H1 (cell line): ENCODE data around the gene GNB3. TPM values are rescaled to one million over a fixed set of nuclear protein-coding genes. Genes with fewer than 3 reads are reported as not detected.

Experiments
- CTCF ChIA-PET: fragments of 300-600 bp; sonication (Branson Sonifier 250); formaldehyde crosslinking; loops from one replicate; lab custom pipeline; 2021; ENCODE audit not compliant: partially characterized antibody; lab: Charles Lee
- POLR2A ChIA-PET: fragments of 300-600 bp; sonication (Branson Sonifier 250); formaldehyde crosslinking; loops from one replicate; lab custom pipeline; 2021; ENCODE audit warnings: inconsistent platforms; ENCODE audit not compliant: partially characterized antibody; lab: Charles Lee
- DNase-seq, 2 experiments: peaks; one replicate each; pipeline versions ENCODE4 v3.0.0 to v3.0.0-alpha.2; 2010 to 2022; ENCODE audit warnings: low spot score in 2 of 2, low read depth in 1 of 2, mixed read lengths in 1 of 2
- FAIRE-seq: peaks from 2 replicates; lab custom pipeline; 2011; peaks lifted over from hg19 to GRCh38; lab: Jason Lieb, UNC
- H2AFZ ChIP-seq: 2 replicates; pipeline ENCODE4 v1.8.1; 2012; ENCODE audit warnings: low read length, inconsistent platforms
- H2AK5ac ChIP-seq: 2 replicates; pipeline ENCODE4 v1.6.1; 2013; ENCODE audit warnings: low read depth, low read length
- H2BK120ac ChIP-seq: replicated peaks from 2 replicates; pipeline ENCODE3; 2013; ENCODE audit warnings: low read depth, low read length, inconsistent platforms
- H2BK12ac ChIP-seq: 2 replicates; pipeline ENCODE4 v1.6.1; 2013; ENCODE audit warnings: low read depth, low read length
- H2BK15ac ChIP-seq: 2 replicates; pipeline ENCODE4 v1.6.1; 2013; ENCODE audit warnings: low read length
- H2BK20ac ChIP-seq: 2 replicates; pipeline ENCODE4 v1.6.1; 2013; ENCODE audit warnings: low read length
- H2BK5ac ChIP-seq: 2 replicates; pipeline ENCODE4 v1.6.1; 2013; ENCODE audit warnings: low read depth, low read length
- H3K14ac ChIP-seq: 2 replicates; pipeline ENCODE4 v1.6.1; 2013; ENCODE audit warnings: inconsistent platforms; ENCODE audit not compliant: insufficient read length
- H3K18ac ChIP-seq: 2 replicates; pipeline ENCODE4 v1.6.1; 2013; ENCODE audit warnings: low read length; ENCODE audit errors: extremely low read depth
- H3K23ac ChIP-seq: 2 replicates; pipeline ENCODE4 v1.6.1; 2013; ENCODE audit warnings: inconsistent platforms; ENCODE audit not compliant: insufficient read length
- H3K23me2 ChIP-seq: 2 replicates; pipeline ENCODE4 v1.6.1; 2013; ENCODE audit warnings: low read depth, low read length
- H3K27ac ChIP-seq: 2 replicates; pipeline ENCODE4 v1.6.1; 2011; ENCODE audit warnings: low read depth, low read length, inconsistent platforms
- H3K27me3 ChIP-seq, 4 experiments: replicated peaks in 1 of 4; 1 replicate in 1 of 4; 2 replicates in 3 of 4; pipeline versions ENCODE4 v1.6.1 to v1.8.1; 2011 to 2013; ENCODE audit warnings: low read length in 3 of 4, mild to moderate bottlenecking in 3 of 4, inconsistent platforms in 2 of 4, mixed read lengths in 2 of 4, moderate library complexity in 1 of 4; ENCODE audit not compliant: control insufficient read depth in 3 of 4, insufficient read depth in 3 of 4; ENCODE audit errors: extremely low read depth in 1 of 4
- H3K36me3 ChIP-seq, 4 experiments: 2 replicates each; pipeline versions ENCODE4 v1.6.1 to v1.8.1; 2011 to 2013; ENCODE audit warnings: mild to moderate bottlenecking in 4 of 4, low read length in 3 of 4, moderate library complexity in 2 of 4, control low read depth in 1 of 4, inconsistent platforms in 1 of 4; ENCODE audit not compliant: insufficient read depth in 4 of 4, control insufficient read depth in 2 of 4
- H3K4ac ChIP-seq: replicated peaks from 2 replicates; pipeline ENCODE3; 2013; ENCODE audit warnings: low read length, low read depth, mixed read lengths, inconsistent platforms; ENCODE audit not compliant: insufficient read length
- H3K4me1 ChIP-seq, 4 experiments: replicated peaks in 1 of 4; 1 replicate in 1 of 4; 2 replicates in 3 of 4; pipeline versions ENCODE4 v1.6.1 to v1.8.1; 2011 to 2013; ENCODE audit warnings: low read length in 3 of 4, inconsistent platforms in 2 of 4, mixed read lengths in 1 of 4; ENCODE audit not compliant: insufficient read depth in 4 of 4, control insufficient read depth in 3 of 4
- H3K4me2 ChIP-seq, 2 experiments: 2 replicates each; pipeline versions ENCODE4 v1.6.1 to v1.8.1; 2011 to 2013; ENCODE audit warnings: low read depth in 2 of 2, low read length in 2 of 2, control low read depth in 1 of 2, inconsistent platforms in 1 of 2, mild to moderate bottlenecking in 1 of 2; ENCODE audit not compliant: insufficient read depth in 1 of 2
- H3K4me3 ChIP-seq, 4 experiments: fragments of 200-600, 300-600 bp in 1 of 4; sonication (generic), shearing (Covaris generic), sonication (Bioruptor Twin) in 1 of 4; 2 replicates each; pipeline versions ENCODE4 v1.5.1 to v1.8.1; 2011 to 2016; ENCODE audit warnings: low read length in 4 of 4, low read depth in 3 of 4, control low read depth in 2 of 4, inconsistent platforms in 2 of 4, mild to moderate bottlenecking in 2 of 4, mixed read lengths in 1 of 4, moderate library complexity in 1 of 4; ENCODE audit not compliant: insufficient read depth in 2 of 4; ENCODE audit errors: extremely low read depth in 1 of 4
- H3K56ac ChIP-seq: replicated peaks from 2 replicates; pipeline ENCODE3; 2013; ENCODE audit warnings: low read depth, mild to moderate bottlenecking, mixed read lengths, low read length, inconsistent platforms; ENCODE audit not compliant: insufficient read length
- H3K79me1 ChIP-seq: 2 replicates; pipeline ENCODE4 v1.6.1; 2013; ENCODE audit warnings: low read depth, low read length, control low read depth
- H3K79me2 ChIP-seq, 2 experiments: 2 replicates each; pipeline versions ENCODE4 v1.6.1 to v1.8.1; 2012 to 2013; ENCODE audit warnings: low read length in 2 of 2, mild to moderate bottlenecking in 2 of 2, inconsistent platforms in 1 of 2; ENCODE audit not compliant: insufficient read depth in 2 of 2, control insufficient read depth in 1 of 2
- H3K9ac ChIP-seq, 4 experiments: replicated peaks in 1 of 4; 1 replicate in 1 of 4; 2 replicates in 3 of 4; pipeline versions ENCODE4 v1.6.1 to v1.8.1; 2011 to 2013; ENCODE audit warnings: low read depth in 3 of 4, low read length in 3 of 4, control low read depth in 2 of 4, mild to moderate bottlenecking in 2 of 4, moderate library complexity in 2 of 4, inconsistent platforms in 1 of 4; ENCODE audit errors: extremely low read depth in 1 of 4
- H3K9me3 ChIP-seq, 2 experiments: 2 replicates each; pipeline versions ENCODE4 v1.6.1 to v1.8.1; 2012 to 2013; ENCODE audit warnings: mild to moderate bottlenecking in 2 of 2, moderate library complexity in 2 of 2, control low read depth in 1 of 2, inconsistent platforms in 1 of 2, low read depth in 1 of 2, low read length in 1 of 2, mixed read lengths in 1 of 2; ENCODE audit not compliant: insufficient read depth in 2 of 2
- H4K20me1 ChIP-seq, 2 experiments: replicated peaks in 1 of 2; 2 replicates each; pipeline versions ENCODE3 to v1.8.1; 2011 to 2013; ENCODE audit warnings: inconsistent platforms in 2 of 2, low read length in 2 of 2, mild to moderate bottlenecking in 1 of 2; ENCODE audit not compliant: insufficient read depth in 2 of 2, control insufficient read depth in 1 of 2
- H4K5ac ChIP-seq: 2 replicates; pipeline ENCODE4 v1.6.1; 2013; ENCODE audit warnings: low read length, low read depth, mixed read lengths, inconsistent platforms; ENCODE audit not compliant: insufficient read length
- H4K8ac ChIP-seq: 2 replicates; pipeline ENCODE4 v1.8.0; 2013; ENCODE audit warnings: mild to moderate bottlenecking, moderate library complexity, low read length, inconsistent platforms; ENCODE audit not compliant: insufficient read depth; ENCODE audit errors: extremely low read depth
- H4K91ac ChIP-seq: replicated peaks from 2 replicates; pipeline ENCODE3; 2013; ENCODE audit warnings: low read length, mixed read lengths, inconsistent platforms; ENCODE audit not compliant: insufficient read length
- ASH2L ChIP-seq: fragments of 200-600, 300-600 bp; sonication (generic); IDR thresholded peaks from one replicate; pipeline ENCODE4 v1.7.1; 2017; ENCODE audit warnings: low read length
- ATF2 ChIP-seq: IDR thresholded peaks from 2 replicates; pipeline ENCODE4 v1.6.1; 2012; ENCODE audit warnings: low read length, inconsistent platforms
- ATF3 ChIP-seq: IDR thresholded peaks from 2 replicates; pipeline ENCODE4 v1.6.1; 2011; ENCODE audit warnings: low read depth, mild to moderate bottlenecking, low read length; ENCODE audit not compliant: insufficient read depth
- BACH1 ChIP-seq: IDR thresholded peaks from 2 replicates; pipeline ENCODE4 v1.6.1; 2012; ENCODE audit warnings: low read length, improper control_type of control experiment
- CTBP2 ChIP-seq: IDR thresholded peaks from 2 replicates; pipeline ENCODE4 v1.7.0; 2011; ENCODE audit warnings: borderline replicate concordance, mild to moderate bottlenecking, moderate library complexity, mixed read lengths, low read length; ENCODE audit not compliant: insufficient read depth, insufficient read length
- EZH2 ChIP-seq: fragments of 200-600 bp; sonication (generic); IDR thresholded peaks from 2 replicates; pipeline ENCODE4 v1.7.1; 2012; ENCODE audit warnings: low read depth, mild to moderate bottlenecking, moderate library complexity, low read length, inconsistent platforms; ENCODE audit not compliant: severe bottlenecking
- HDAC6 ChIP-seq: IDR thresholded peaks from one replicate; pipeline ENCODE4 v1.7.1; 2012; ENCODE audit warnings: low read depth, mild to moderate bottlenecking, inconsistent platforms, low read length, moderate library complexity
- SP1 ChIP-seq: IDR thresholded peaks from 2 replicates; pipeline ENCODE4 v1.6.1; 2011; ENCODE audit warnings: low read depth, low read length
- TAF1 ChIP-seq: IDR thresholded peaks from 2 replicates; pipeline ENCODE4 v1.6.1; 2011; ENCODE audit warnings: mild to moderate bottlenecking, low read depth, low read length
- TAF7 ChIP-seq: optimal IDR thresholded peaks from 2 replicates; pipeline ENCODE3; 2011; ENCODE audit warnings: low read depth, mild to moderate bottlenecking, inconsistent platforms, low read length, moderate library complexity, borderline replicate concordance
- TBP ChIP-seq: IDR thresholded peaks from 2 replicates; pipeline ENCODE4 v1.6.1; 2011; ENCODE audit warnings: low read depth, low read length, improper control_type of control experiment
- WGBS, 2 experiments: shearing (Covaris generic) in 1 of 2; methylation state at CpG; one replicate each; pipeline versions ENCODE4 v1.1.6 to v1.1.7; 2013 to 2015; ENCODE audit warnings: low lambda C conversion rate in 2 of 2, mixed read lengths in 2 of 2, inconsistent platforms in 1 of 2, low coverage in 1 of 2, missing lambda C conversion rate in 1 of 2; ENCODE audit not compliant: insufficient replicate concordance in 2 of 2, insufficient coverage in 1 of 2, insufficient read length in 1 of 2; ENCODE audit errors: extremely low coverage in 1 of 2, missing lambda C conversion rate in 1 of 2; 5-methylcytosine and 5-hydroxymethylcytosine counted together
- polyA plus RNA-seq, 7 experiments: library from polyadenylated mRNA; depleted of rRNA in 3 of 7; stranded (reverse) in 5 of 7; unstranded in 2 of 7; fragments of >200 nt in 5 of 7; fragments of 200-250 nt in 2 of 7; gene quantifications; 1 replicate in 5 of 7; 2 replicates in 1 of 7; 4 replicates in 1 of 7; pipeline versions ENCODE4 v1.2.1 to v1.2.3, GENCODE V29; 2011 to 2013; ENCODE audit warnings: missing spikeins in 2 of 7, mixed read lengths in 2 of 7
- total RNA-seq: library from RNA; stranded (reverse); fragmentation: NEBNext Ultra II Directional; extraction: Animal tissue kit (Norgen Biotek cat#: 25700); gene quantifications from 2 replicates; pipeline ENCODE4 v1.2.1, GENCODE V29; 2021

The GNB3 gene
- total and polyA plus RNA-seq, 2 of the 8 experiments (the other 6 are each of a cell fraction or from before 2014, with no cell fraction given), result 9.9 TPM

GRCh38 chr12:6854036-6854435, 13.3 kb downstream of the GNB3 start:
- FAIRE-seq, result no peak
- no peak overlapping the region; a peak in 1 of 4 replicates for H3K4me2 ChIP-seq
- TF ChIP-seq BACH1, result no peak
- no peak for TF ChIP-seq ATF3
- no peak for TF ChIP-seq TAF7
- TF ChIP-seq ASH2L, result no peak
- TF ChIP-seq TAF1, result no peak
- TF ChIP-seq SP1, result no peak
- no peak for TF ChIP-seq HDAC6
- TF ChIP-seq TBP, result no peak
- no peak for TF ChIP-seq ATF2
- TF ChIP-seq EZH2, result no peak
- TF ChIP-seq CTBP2, result no peak

More at GRCh38 chr12:6854036-6854435, 13.3 kb downstream of the GNB3 start:
- H2BK12ac ChIP-seq, result 0 out of 2 replicates have a peak overlapping the region, but pooled peaks have one; percentile 10
- H3K4ac ChIP-seq, result no peak overlapping the region
- DNase-seq, result no peak
- H3K4me1 ChIP-seq, result peaks cover 0 to 14% (median 3%) of the 10 kb centered on the region in 4 experiments; a peak in 5 of 7 replicates
- H3K14ac ChIP-seq, result no peak overlapping the region
- no peak overlapping the region for H3K23ac ChIP-seq
- no peak overlapping the region for H3K9ac ChIP-seq
- no peak overlapping the region for H2BK5ac ChIP-seq
- no peaks in the 10 kb centered on the region; the same call in 1 of the 2 replicates for H3K79me1 ChIP-seq
- ChIA-PET POLR2A (interaction anchor here (5.7 to 25.7 kb wide), 3 partner anchors 13 to 89 kb away, joined by 29 to 588 read pairs (median 388); partner anchors contain the start of genes C12orf57, GNB3, GPR162 and P3H3), CTCF (interaction anchor here (0.6 to 19.8 kb wide), 8 partner anchors 15 to 273 kb away, joined by 3 to 292 read pairs (median 5); partner anchors contain the start of genes C12orf57, GNB3, MLF2 and P3H3)
- H3K9me3 ChIP-seq, result no peaks in the 10 kb centered on the region
- WGBS, 2 experiments, result 88% methylated on average over 6 of the region's 6 CpGs; no CpG with 5 or more reads in 1 of the 2 experiments
- no peaks in the 10 kb centered on the region for H3K27me3 ChIP-seq
- H4K5ac ChIP-seq, result no peak overlapping the region
- H3K23me2 ChIP-seq, result peaks cover 11% of the 10 kb centered on the region
- H4K91ac ChIP-seq, result no peak overlapping the region
- no peak overlapping the region for H2BK20ac ChIP-seq
- no peak overlapping the region for H3K56ac ChIP-seq
- H2AFZ ChIP-seq, result no peak overlapping the region
- H2AK5ac ChIP-seq, result no peak overlapping the region
- H3K79me2 ChIP-seq, result peaks cover 0 to 29% of the 10 kb centered on the region in 2 experiments; a peak in 2 of 4 replicates
- H3K27ac ChIP-seq, result no peak overlapping the region
- no peak overlapping the region for H3K18ac ChIP-seq
- H3K4me3 ChIP-seq, result no peak overlapping the region
- peaks cover 10 to 37% (median 36%) of the 10 kb centered on the region in 4 experiments for H3K36me3 ChIP-seq
- H4K8ac ChIP-seq, result no peak overlapping the region
- H2BK15ac ChIP-seq, result no peak overlapping the region
- no peak overlapping the region for H2BK120ac ChIP-seq
- peaks cover 0 to 5% of the 10 kb centered on the region in 2 experiments for H4K20me1 ChIP-seq
